ENCODE measurements around the gene ZFR2. TPM values are rescaled to one million over a fixed set of nuclear protein-coding genes. Genes with fewer than 3 reads are reported as not detected.

ZFR2 gene
- total and polyA plus RNA-seq, 10 of the 15 experiments (the other 5 are each of a cell fraction or from before 2014, with no cell fraction given), result 0.18 TPM; not detected in 9

DNA sequence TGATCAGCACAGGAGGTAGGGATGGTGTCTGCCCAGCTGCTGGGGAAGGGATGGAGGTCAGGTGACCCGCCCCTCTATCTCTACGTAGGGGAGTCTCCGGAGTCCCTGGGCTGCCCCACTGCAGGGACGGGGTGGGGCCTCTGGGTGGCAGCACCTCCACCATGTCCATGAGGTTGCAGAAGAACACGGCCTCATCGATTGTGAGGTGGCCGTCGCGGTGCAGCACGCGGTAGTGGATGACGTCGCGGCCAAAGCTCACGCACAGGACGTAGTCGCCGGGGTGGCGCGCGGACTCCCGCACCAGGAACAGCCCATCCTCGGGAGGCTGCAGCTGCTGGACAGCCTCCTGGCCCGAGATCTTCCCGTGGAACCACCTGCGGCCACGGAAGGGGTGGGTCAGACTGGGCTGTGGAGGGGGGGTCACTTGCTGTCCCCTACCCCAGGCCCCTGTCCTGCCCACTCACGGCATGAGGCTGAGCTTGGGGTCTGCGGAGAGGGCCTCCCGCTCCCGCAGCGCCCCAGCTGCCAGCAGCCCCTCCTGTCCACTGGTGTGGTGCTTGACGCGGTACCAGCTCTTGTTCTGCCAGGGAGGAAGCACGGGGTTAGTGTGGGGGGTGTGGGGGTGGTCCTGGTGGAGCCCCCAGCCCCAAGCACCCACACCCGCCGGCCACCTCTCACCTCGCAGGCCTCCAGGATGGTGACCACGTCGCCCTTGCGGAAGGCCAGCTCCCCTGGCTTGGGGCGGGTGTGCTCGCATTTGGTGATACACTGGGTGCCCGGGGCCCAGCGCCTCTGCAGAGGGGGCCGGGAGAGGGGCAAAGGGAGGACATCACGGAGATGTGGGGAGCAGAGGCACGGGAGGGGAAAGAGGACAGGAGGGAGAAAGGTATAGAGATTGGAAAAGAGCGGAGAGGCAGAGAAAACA is 84.9 kb downstream of the ZFR2 start (continued):
- TF ChIP-seq, protein P1, sequence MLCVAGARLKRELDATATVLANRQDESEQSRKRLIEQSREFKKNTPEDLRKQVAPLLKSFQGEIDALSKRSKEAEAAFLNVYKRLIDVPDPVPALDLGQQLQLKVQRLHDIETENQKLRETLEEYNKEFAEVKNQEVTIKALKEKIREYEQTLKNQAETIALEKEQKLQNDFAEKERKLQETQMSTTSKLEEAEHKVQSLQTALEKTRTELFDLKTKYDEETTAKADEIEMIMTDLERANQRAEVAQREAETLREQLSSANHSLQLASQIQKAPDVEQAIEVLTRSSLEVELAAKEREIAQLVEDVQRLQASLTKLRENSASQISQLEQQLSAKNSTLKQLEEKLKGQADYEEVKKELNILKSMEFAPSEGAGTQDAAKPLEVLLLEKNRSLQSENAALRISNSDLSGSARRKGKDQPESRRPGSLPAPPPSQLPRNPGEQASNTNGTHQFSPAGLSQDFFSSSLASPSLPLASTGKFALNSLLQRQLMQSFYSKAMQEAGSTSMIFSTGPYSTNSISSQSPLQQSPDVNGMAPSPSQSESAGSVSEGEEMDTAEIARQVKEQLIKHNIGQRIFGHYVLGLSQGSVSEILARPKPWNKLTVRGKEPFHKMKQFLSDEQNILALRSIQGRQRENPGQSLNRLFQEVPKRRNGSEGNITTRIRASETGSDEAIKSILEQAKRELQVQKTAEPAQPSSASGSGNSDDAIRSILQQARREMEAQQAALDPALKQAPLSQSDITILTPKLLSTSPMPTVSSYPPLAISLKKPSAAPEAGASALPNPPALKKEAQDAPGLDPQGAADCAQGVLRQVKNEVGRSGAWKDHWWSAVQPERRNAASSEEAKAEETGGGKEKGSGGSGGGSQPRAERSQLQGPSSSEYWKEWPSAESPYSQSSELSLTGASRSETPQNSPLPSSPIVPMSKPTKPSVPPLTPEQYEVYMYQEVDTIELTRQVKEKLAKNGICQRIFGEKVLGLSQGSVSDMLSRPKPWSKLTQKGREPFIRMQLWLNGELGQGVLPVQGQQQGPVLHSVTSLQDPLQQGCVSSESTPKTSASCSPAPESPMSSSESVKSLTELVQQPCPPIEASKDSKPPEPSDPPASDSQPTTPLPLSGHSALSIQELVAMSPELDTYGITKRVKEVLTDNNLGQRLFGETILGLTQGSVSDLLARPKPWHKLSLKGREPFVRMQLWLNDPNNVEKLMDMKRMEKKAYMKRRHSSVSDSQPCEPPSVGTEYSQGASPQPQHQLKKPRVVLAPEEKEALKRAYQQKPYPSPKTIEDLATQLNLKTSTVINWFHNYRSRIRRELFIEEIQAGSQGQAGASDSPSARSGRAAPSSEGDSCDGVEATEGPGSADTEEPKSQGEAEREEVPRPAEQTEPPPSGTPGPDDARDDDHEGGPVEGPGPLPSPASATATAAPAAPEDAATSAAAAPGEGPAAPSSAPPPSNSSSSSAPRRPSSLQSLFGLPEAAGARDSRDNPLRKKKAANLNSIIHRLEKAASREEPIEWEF (IDR thresholded peaks at IDR 0.05; ENCODE audit: insufficient replicate concordance, low read depth, low read length), result no peak
- TF ChIP-seq CHD1 (IDR thresholded peaks at IDR 0.05; ENCODE audit: low read depth, low read length) (no peak), TBL1XR1 (IDR thresholded peaks at IDR 0.05; ENCODE audit: low read depth, low read length) (no peak), RUNX3 (IDR thresholded peaks at IDR 0.05; ENCODE audit: low read length) (no peak), IKZF1 (conservative IDR thresholded peaks at IDR 0.05) (no peak)
- TF ChIP-seq, protein P2, sequence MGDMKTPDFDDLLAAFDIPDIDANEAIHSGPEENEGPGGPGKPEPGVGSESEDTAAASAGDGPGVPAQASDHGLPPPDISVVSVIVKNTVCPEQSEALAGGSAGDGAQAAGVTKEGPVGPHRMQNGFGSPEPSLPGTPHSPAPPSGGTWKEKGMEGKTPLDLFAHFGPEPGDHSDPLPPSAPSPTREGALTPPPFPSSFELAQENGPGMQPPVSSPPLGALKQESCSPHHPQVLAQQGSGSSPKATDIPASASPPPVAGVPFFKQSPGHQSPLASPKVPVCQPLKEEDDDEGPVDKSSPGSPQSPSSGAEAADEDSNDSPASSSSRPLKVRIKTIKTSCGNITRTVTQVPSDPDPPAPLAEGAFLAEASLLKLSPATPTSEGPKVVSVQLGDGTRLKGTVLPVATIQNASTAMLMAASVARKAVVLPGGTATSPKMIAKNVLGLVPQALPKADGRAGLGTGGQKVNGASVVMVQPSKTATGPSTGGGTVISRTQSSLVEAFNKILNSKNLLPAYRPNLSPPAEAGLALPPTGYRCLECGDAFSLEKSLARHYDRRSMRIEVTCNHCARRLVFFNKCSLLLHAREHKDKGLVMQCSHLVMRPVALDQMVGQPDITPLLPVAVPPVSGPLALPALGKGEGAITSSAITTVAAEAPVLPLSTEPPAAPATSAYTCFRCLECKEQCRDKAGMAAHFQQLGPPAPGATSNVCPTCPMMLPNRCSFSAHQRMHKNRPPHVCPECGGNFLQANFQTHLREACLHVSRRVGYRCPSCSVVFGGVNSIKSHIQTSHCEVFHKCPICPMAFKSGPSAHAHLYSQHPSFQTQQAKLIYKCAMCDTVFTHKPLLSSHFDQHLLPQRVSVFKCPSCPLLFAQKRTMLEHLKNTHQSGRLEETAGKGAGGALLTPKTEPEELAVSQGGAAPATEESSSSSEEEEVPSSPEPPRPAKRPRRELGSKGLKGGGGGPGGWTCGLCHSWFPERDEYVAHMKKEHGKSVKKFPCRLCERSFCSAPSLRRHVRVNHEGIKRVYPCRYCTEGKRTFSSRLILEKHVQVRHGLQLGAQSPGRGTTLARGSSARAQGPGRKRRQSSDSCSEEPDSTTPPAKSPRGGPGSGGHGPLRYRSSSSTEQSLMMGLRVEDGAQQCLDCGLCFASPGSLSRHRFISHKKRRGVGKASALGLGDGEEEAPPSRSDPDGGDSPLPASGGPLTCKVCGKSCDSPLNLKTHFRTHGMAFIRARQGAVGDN (IDR thresholded peaks at IDR 0.05), result no peak
- TF ChIP-seq, protein P3, sequence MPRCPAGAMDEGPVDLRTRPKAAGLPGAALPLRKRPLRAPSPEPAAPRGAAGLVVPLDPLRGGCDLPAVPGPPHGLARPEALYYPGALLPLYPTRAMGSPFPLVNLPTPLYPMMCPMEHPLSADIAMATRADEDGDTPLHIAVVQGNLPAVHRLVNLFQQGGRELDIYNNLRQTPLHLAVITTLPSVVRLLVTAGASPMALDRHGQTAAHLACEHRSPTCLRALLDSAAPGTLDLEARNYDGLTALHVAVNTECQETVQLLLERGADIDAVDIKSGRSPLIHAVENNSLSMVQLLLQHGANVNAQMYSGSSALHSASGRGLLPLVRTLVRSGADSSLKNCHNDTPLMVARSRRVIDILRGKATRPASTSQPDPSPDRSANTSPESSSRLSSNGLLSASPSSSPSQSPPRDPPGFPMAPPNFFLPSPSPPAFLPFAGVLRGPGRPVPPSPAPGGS (IDR thresholded peaks at IDR 0.05; ENCODE audit: borderline replicate concordance, insufficient read depth, low read depth, low read length, poor library complexity, severe bottlenecking), result no peak
